ENCODE measurements around the gene SPTAN1. TPM values are rescaled to one million over a fixed set of nuclear protein-coding genes. Genes with fewer than 3 reads are reported as not detected.

Gene SPTAN1
- total RNA-seq, 2 experiments from 2014 or later, result 338 to 383 TPM

GRCh38 chr9:128669786-128670185 is 117.4 kb downstream of the SPTAN1 start:
- no peak for DNase-seq
- no peaks in the 10 kb centered on the region for H3K36me3 Mint-ChIP-seq (ENCODE audit: low read depth)
- H3K4me3 Mint-ChIP-seq, result no peak overlapping the region
- H3K27ac Mint-ChIP-seq, result no peak overlapping the region
- H3K9me3 Mint-ChIP-seq, result no peaks in the 10 kb centered on the region
- no peaks in the 10 kb centered on the region for H3K4me1 Mint-ChIP-seq
- POLR2A ChIA-PET, result no interaction called here
- no peaks in the 10 kb centered on the region for H3K27me3 Mint-ChIP-seq
- CTCF ChIA-PET, result interaction anchor here (0.6 to 2.0 kb wide), 2 partner anchors 21 to 22 kb away, joined by 5 to 6 read pairs; no protein-coding TSS in a partner anchor

GRCh38 chr9:128675382-128675781 is 123.0 kb downstream of the SPTAN1 start:
- H3K36me3 Mint-ChIP-seq (ENCODE audit: low read depth), result no peaks in the 10 kb centered on the region
- no peaks in the 10 kb centered on the region for H3K27me3 Mint-ChIP-seq
- no peaks in the 10 kb centered on the region for H3K9me3 Mint-ChIP-seq
- ChIA-PET POLR2A (interaction anchor here (0.5 kb wide), 1 partner anchor 11 kb away, joined by 5 read pairs; no protein-coding TSS in a partner anchor), CTCF (interaction anchor here (0.7 to 3.3 kb wide), 9 partner anchors 8 to 154 kb away, joined by 3 to 15 read pairs (median 6); partner anchors contain the start of gene ENDOG)
- H3K4me3 Mint-ChIP-seq, result no peak overlapping the region
- H3K4me1 Mint-ChIP-seq, result no peaks in the 10 kb centered on the region
- H3K27ac Mint-ChIP-seq, result no peak overlapping the region
- DNase-seq, result no peak

- H3K4me1 Mint-ChIP-seq, result peaks cover 4% of the 10 kb centered on the region
- POLR2A ChIA-PET, result interaction anchor here (0.6 kb wide), 1 partner anchor 23 kb away, joined by 3 read pairs; no protein-coding TSS in a partner anchor
- no peaks in the 10 kb centered on the region for H3K36me3 Mint-ChIP-seq (ENCODE audit: low read depth)
- no peak overlapping the region for H3K27ac Mint-ChIP-seq
- DNase-seq, result no peak
- H3K9me3 Mint-ChIP-seq, result no peaks in the 10 kb centered on the region
- CTCF ChIA-PET, result interaction anchor here (0.6 to 3.3 kb wide), 6 partner anchors 10 to 223 kb away, joined by 3 to 10 read pairs (median 4); no protein-coding TSS in a partner anchor
- H3K4me3 Mint-ChIP-seq, result no peak overlapping the region
- no peaks in the 10 kb centered on the region for H3K27me3 Mint-ChIP-seq
Measured at GRCh38 chr9:128677794-128678193, 125.4 kb downstream of the SPTAN1 start.

Other genes starting within 250 kb of the SPTAN1 start
- 10 to 100 TPM; 22.2 to 26.7 TPM for gene TRUB2, start 230.1 kb upstream of the SPTAN1 start, total RNA-seq
- gene COQ4, start 229.7 kb upstream of the SPTAN1 start, total RNA-seq, result 10 to 100 TPM; 33.9 to 35.6 TPM
- 10 to 100 TPM; 15.8 to 16.8 TPM for gene SLC27A4, start 212.1 kb upstream of the SPTAN1 start, total RNA-seq
- gene URM1, start 181.2 kb upstream of the SPTAN1 start, total RNA-seq, result 10 to 100 TPM; 65.1 to 78.1 TPM
- under 1 TPM; 0.17 to 0.37 TPM for gene CERCAM, start 131.7 kb upstream of the SPTAN1 start, total RNA-seq
- gene ODF2, start 96.6 kb upstream of the SPTAN1 start, total RNA-seq, result 10 to 100 TPM; 64.9 to 68.4 TPM
- gene GLE1, start 47.9 kb upstream of the SPTAN1 start, total RNA-seq, result 10 to 100 TPM; 47.3 to 49.6 TPM
- gene DYNC2I2, start 104.3 kb downstream of the SPTAN1 start, total RNA-seq, result 10 to 100 TPM; 60.6 to 68.3 TPM
- 100 to 1,000 TPM; 476 to 482 TPM for gene SET, start 136.6 kb downstream of the SPTAN1 start, total RNA-seq
- 1 to 10 TPM; 8.2 to 9.1 TPM for gene PKN3, start 149.9 kb downstream of the SPTAN1 start, total RNA-seq
- gene ZDHHC12, start 171.5 kb downstream of the SPTAN1 start, total RNA-seq, result 10 to 100 TPM; 86.3 to 91.5 TPM
- 10 to 100 TPM; 21.3 TPM for gene ZER1, start 219.3 kb downstream of the SPTAN1 start, total RNA-seq
- 10 to 100 TPM; 18.4 to 21.1 TPM for gene TBC1D13, start 234.7 kb downstream of the SPTAN1 start, total RNA-seq

Measured in activated CD4-positive, alpha-beta T cell treated with anti-CD3 and anti-CD28 coated beads, Interleukin-2, amount 10 ng/mL, durations not matched to agents 7 days and 5 days (primary cell).